Liver (tissue), 9 donors: ENCODE results near the gene LHX6. TPM values are rescaled to one million over a fixed set of nuclear protein-coding genes. Genes with fewer than 3 reads are reported as not detected.

ENCODE experiments used
- DNase-seq: peaks from one replicate; pipeline ENCODE4 v3.0.0-alpha.2; 2017; ENCODE audit warnings: low spot score
- H3K27ac ChIP-seq, 2 donors: one replicate each; pipeline ENCODE4 v1.7.0; 2013; ENCODE audit warnings: inconsistent platforms in 2 of 2, low read length in 2 of 2, control low read depth in 1 of 2, low read depth in 1 of 2, mild to moderate bottlenecking in 1 of 2
- H3K27me3 ChIP-seq, 4 donors: one replicate each; pipeline versions ENCODE4 v1.6.1 to v1.7.0; 2013; ENCODE audit warnings: low read length in 3 of 4, inconsistent platforms in 1 of 4, mild to moderate bottlenecking in 1 of 4, moderate library complexity in 1 of 4; ENCODE audit not compliant: control insufficient read depth in 4 of 4, insufficient read depth in 4 of 4
- H3K36me3 ChIP-seq, 4 donors: one replicate each; pipeline versions ENCODE4 v1.6.1 to v1.7.0; 2013; ENCODE audit warnings: low read length in 3 of 4, mild to moderate bottlenecking in 3 of 4, low read depth in 1 of 4, moderate library complexity in 1 of 4; ENCODE audit not compliant: control insufficient read depth in 4 of 4, insufficient read depth in 3 of 4
- H3K4me1 ChIP-seq, 4 donors: one replicate each; pipeline versions ENCODE4 v1.6.1 to v1.7.0; 2013; ENCODE audit warnings: low read length in 3 of 4, mild to moderate bottlenecking in 3 of 4, moderate library complexity in 1 of 4; ENCODE audit not compliant: control insufficient read depth in 4 of 4, insufficient read depth in 4 of 4
- H3K4me3 ChIP-seq, 3 donors: one replicate each; pipeline versions ENCODE4 v1.6.1 to v1.7.0; 2013; ENCODE audit warnings: low read length in 3 of 3, control low read depth in 1 of 3, low read depth in 1 of 3, mild to moderate bottlenecking in 1 of 3
- H3K9ac ChIP-seq, 2 donors: one replicate each; pipeline ENCODE4 v1.7.0; 2013; ENCODE audit warnings: low read length in 2 of 2, mild to moderate bottlenecking in 2 of 2, moderate library complexity in 2 of 2, control low read depth in 1 of 2, low read depth in 1 of 2
- H3K9me3 ChIP-seq, 4 donors: one replicate each; pipeline versions ENCODE4 v1.6.1 to v1.7.0; 2013; ENCODE audit warnings: low read length in 3 of 4; ENCODE audit not compliant: control insufficient read depth in 4 of 4
- CTCF ChIP-seq: fragments of 150-350 bp; IDR thresholded peaks from 2 replicates; pipeline ENCODE4 v1.5.1; 2017; ENCODE audit warnings: improper control_type of control experiment, low read depth, low read length; ENCODE audit not compliant: missing input control
- FOXA1 ChIP-seq: IDR thresholded peaks from 2 replicates; pipeline ENCODE4 v1.6.1; 2016; ENCODE audit warnings: antibody characterized with exemption
- FOXA2 ChIP-seq: IDR thresholded peaks from 2 replicates; pipeline ENCODE4 v1.6.1; 2016; ENCODE audit warnings: antibody characterized with exemption
- GABPA ChIP-seq, 2 donors: IDR thresholded peaks in 1 of 2; conservative IDR thresholded peaks in 1 of 2; 2 replicates each; pipeline ENCODE4 v1.6.1; 2016; ENCODE audit warnings: antibody characterized with exemption in 2 of 2, mild to moderate bottlenecking in 1 of 2, moderate library complexity in 1 of 2
- JUND ChIP-seq, 2 donors: IDR thresholded peaks; 2 replicates each; pipeline ENCODE4 v1.6.1; 2016; ENCODE audit warnings: antibody characterized with exemption in 2 of 2
- NR2F2 ChIP-seq: IDR thresholded peaks from 2 replicates; pipeline ENCODE4 v1.6.1; 2016; ENCODE audit warnings: antibody characterized with exemption
- RAD21 ChIP-seq, 2 donors: IDR thresholded peaks; 2 replicates each; pipeline ENCODE4 v1.6.1; 2016; ENCODE audit warnings: antibody characterized with exemption in 2 of 2, mild to moderate bottlenecking in 2 of 2
- REST ChIP-seq: IDR thresholded peaks from 2 replicates; pipeline ENCODE4 v1.6.1; 2016; ENCODE audit warnings: antibody characterized with exemption, mild to moderate bottlenecking
- RXRA ChIP-seq, 2 donors: IDR thresholded peaks; 2 replicates each; pipeline ENCODE4 v1.6.1; 2017 to 2018; ENCODE audit warnings: antibody characterized with exemption in 2 of 2, mild to moderate bottlenecking in 1 of 2
- SP1 ChIP-seq: IDR thresholded peaks from 2 replicates; pipeline ENCODE4 v1.6.1; 2018; ENCODE audit warnings: antibody characterized with exemption, mild to moderate bottlenecking
- TAF1 ChIP-seq: conservative IDR thresholded peaks from 2 replicates; pipeline ENCODE4 v1.6.1; 2016; ENCODE audit warnings: antibody characterized with exemption, mild to moderate bottlenecking
- YY1 ChIP-seq: IDR thresholded peaks from 2 replicates; pipeline ENCODE4 v1.6.1; 2016; ENCODE audit warnings: antibody characterized with exemption, mild to moderate bottlenecking
- WGBS: extraction: QIAGEN DNeasy Blood & Tissue Kit; methylation state at CpG from one replicate; pipeline ENCODE4 v1.1.7; 2013; 5-methylcytosine and 5-hydroxymethylcytosine counted together
- polyA plus RNA-seq, 2 donors: library from polyadenylated mRNA; stranded (reverse) in 1 of 2; unstranded in 1 of 2; fragments of 200-250 nt in 1 of 2; fragments of >200 nt in 1 of 2; fragmentation: Nextera tagmentation in 1 of 2; extraction: Ambion mirVana in 1 of 2; gene quantifications; one replicate each; pipeline versions ENCODE4 v1.2.1 to v1.2.3, GENCODE V29; 2013 to 2015
- total RNA-seq, 2 donors: library from RNA; depleted of rRNA; stranded (reverse); fragments of >200 nt; gene quantifications; one replicate each; pipeline ENCODE4 v1.2.3, GENCODE V29; 2014
- TF ChIP-seq, protein P1 (sequence below): IDR thresholded peaks from 2 replicates; pipeline ENCODE4 v1.6.1; 2016; ENCODE audit warnings: antibody characterized with exemption
- TF ChIP-seq, protein P2 (sequence below): IDR thresholded peaks from 2 replicates; pipeline ENCODE4 v1.6.1; 2016; ENCODE audit warnings: antibody characterized with exemption
- TF ChIP-seq, protein P3 (sequence below): IDR thresholded peaks from 2 replicates; pipeline ENCODE4 v1.6.1; 2016; ENCODE audit warnings: antibody characterized with exemption
- donor health status: healthy.
- donor health status: healthy.
- donor health status: healthy.
- donor health status: healthy.
- donor health status: healthy.

LHX6 gene
- total and polyA plus RNA-seq, 4 donors, result 0.05 to 0.33 (median 0.18) TPM

DNA sequence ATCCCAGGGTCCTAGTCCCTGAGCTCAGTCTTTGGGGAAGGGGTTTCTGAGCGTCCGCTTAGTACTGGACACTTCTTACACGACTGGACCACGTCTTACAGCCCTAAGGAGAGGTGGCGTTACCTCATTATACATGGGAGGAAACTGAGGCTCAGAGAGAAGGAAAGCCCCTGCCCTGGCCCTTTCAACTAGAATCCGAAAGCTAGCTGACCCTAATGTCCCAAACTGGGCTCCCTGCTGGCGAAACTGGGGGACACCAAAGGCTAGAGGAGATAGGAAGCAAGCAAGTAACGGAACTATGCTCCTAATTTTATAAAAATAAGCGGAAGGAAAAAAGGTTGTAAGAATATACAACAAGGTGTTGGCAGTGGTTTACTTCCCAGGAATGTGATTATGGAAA is 14.2 kb downstream of the LHX6 start:
- no peak overlapping the region for H3K4me3 ChIP-seq
- no peak overlapping the region for H3K9ac ChIP-seq
- TF ChIP-seq FOXA2, result no peak
- no peak for TF ChIP-seq CTCF
- TF ChIP-seq RAD21 (IDR thresholded peaks at IDR 0.05), result no peak
- TF ChIP-seq NR2F2, result no peak
- TF ChIP-seq GABPA (IDR thresholded peaks at IDR 0.05 in 1 of 2, conservative IDR thresholded peaks at IDR 0.05 in 1 of 2), result no peak
- H3K4me1 ChIP-seq, result peaks cover 2 to 14% (median 13%) of the 10 kb centered on the region in 4 donors
- H3K27ac ChIP-seq, result no peak overlapping the region
- H3K9me3 ChIP-seq, result no peaks in the 10 kb centered on the region
- no peak for DNase-seq
- no peaks in the 10 kb centered on the region for H3K36me3 ChIP-seq
- 45% methylated on average over 9 of the region's 9 CpGs for WGBS
- H3K27me3 ChIP-seq, result peaks cover 0 to 26% (median 12%) of the 10 kb centered on the region in 4 donors

DNA sequence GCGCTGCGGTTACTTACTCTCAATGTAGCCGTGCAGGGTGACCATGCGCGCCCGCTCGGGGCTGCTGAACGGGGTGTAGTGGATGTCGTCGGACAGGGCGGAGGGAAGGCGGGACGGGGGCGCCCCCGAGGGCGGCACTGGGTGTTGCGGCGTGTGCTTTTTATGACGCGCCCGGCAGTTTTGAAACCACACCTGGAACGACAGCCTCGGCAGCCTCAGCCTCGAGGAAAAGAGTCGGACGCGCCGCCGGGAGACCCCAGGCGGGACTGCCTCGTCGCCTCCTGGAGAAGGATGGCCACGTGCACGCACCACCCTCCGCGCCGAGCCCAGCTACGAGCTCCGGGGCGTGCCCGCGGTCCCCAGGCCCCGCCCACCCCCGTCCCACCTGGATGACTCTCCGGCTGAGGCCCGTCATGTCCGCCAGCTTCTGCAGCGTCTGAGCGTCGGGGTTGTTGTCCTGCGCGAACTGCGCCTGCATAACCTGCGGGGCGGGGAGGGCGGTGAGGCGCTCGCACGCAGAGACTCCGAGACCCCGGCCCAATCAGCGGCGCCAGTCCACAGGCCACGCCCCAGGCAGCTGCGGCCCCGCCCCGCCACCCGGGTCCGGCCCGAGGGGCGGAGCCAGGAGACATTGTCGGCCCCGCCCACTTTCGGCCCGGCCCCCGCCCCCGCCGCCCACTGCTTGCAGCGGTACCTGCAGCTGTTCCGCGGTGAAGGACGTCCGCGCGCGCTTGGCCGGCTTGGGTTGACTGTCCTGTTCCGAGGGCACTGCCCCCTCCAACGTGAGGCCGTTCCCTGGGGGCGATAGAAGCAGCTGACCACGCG is 15.0 kb downstream of the LHX6 start:
- DNase-seq, result peak; percentile 80
- no peak overlapping the region for H3K27ac ChIP-seq
- H3K27me3 ChIP-seq, result peaks cover 0 to 26% (median 13%) of the 10 kb centered on the region in 4 donors
- no peaks in the 10 kb centered on the region for H3K36me3 ChIP-seq
- TF ChIP-seq TAF1, result no peak
- no peak for TF ChIP-seq NR2F2
- no peak for TF ChIP-seq REST
- TF ChIP-seq RXRA (IDR thresholded peaks at IDR 0.05), result no peak
- no peak for TF ChIP-seq YY1
- TF ChIP-seq, protein P1, sequence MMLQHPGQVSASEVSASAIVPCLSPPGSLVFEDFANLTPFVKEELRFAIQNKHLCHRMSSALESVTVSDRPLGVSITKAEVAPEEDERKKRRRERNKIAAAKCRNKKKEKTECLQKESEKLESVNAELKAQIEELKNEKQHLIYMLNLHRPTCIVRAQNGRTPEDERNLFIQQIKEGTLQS, result no peak
- no peak for TF ChIP-seq FOXA2
- TF ChIP-seq, protein P2, sequence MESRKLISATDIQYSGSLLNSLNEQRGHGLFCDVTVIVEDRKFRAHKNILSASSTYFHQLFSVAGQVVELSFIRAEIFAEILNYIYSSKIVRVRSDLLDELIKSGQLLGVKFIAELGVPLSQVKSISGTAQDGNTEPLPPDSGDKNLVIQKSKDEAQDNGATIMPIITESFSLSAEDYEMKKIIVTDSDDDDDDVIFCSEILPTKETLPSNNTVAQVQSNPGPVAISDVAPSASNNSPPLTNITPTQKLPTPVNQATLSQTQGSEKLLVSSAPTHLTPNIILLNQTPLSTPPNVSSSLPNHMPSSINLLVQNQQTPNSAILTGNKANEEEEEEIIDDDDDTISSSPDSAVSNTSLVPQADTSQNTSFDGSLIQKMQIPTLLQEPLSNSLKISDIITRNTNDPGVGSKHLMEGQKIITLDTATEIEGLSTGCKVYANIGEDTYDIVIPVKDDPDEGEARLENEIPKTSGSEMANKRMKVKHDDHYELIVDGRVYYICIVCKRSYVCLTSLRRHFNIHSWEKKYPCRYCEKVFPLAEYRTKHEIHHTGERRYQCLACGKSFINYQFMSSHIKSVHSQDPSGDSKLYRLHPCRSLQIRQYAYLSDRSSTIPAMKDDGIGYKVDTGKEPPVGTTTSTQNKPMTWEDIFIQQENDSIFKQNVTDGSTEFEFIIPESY, result no peak
- no peak for TF ChIP-seq FOXA1
- no peak for TF ChIP-seq GABPA (IDR thresholded peaks at IDR 0.05 in 1 of 2, conservative IDR thresholded peaks at IDR 0.05 in 1 of 2)
- TF ChIP-seq, protein P3, sequence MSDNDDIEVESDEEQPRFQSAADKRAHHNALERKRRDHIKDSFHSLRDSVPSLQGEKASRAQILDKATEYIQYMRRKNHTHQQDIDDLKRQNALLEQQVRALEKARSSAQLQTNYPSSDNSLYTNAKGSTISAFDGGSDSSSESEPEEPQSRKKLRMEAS, result no peak
- no peak for TF ChIP-seq SP1
- TF ChIP-seq JUND (IDR thresholded peaks at IDR 0.05), result no peak
- no peaks in the 10 kb centered on the region for H3K9me3 ChIP-seq
- no peak overlapping the region for H3K9ac ChIP-seq
- peaks cover 0 to 11% (median 7%) of the 10 kb centered on the region in 4 donors for H3K4me1 ChIP-seq
- peak overlapping the region in 1 of 3 donors; percentile 39 for H3K4me3 ChIP-seq
- 5% methylated on average over 93 of the region's 93 CpGs for WGBS
